ENCODE measurements around the gene ATP6AP2. TPM values are rescaled to one million over a fixed set of nuclear protein-coding genes. Genes with fewer than 3 reads are reported as not detected.

The ATP6AP2 gene
- total RNA-seq, 1 experiment from 2014 or later = 62.0 TPM

GRCh38 chrX:40542972-40543371, 37.8 kb upstream of the ATP6AP2 start:
- H3K9me2 ChIP-seq (ENCODE audit: insufficient read depth) = no peaks in the 10 kb centered on the region
- H2AFZ ChIP-seq (ENCODE audit: low read depth, low read length, poor library complexity, severe bottlenecking) = no peak overlapping the region
- no peaks in the 10 kb centered on the region for H3K27me3 ChIP-seq (ENCODE audit: insufficient read depth, low read length)
- no peak overlapping the region for H3K4me3 ChIP-seq (replicated peaks in 1 of 2; ENCODE audit: low read depth in 1 of 2, low read length in 2 of 2)
- no peak overlapping the region for H3K9ac ChIP-seq (ENCODE audit: low read length)
- RAD21 ChIA-PET (ENCODE audit: low non-redundant PET in 1 of 2, low total read pairs in 2 of 2, uncharacterized antibody in 2 of 2, unreplicated experiment in 2 of 2) = no interaction called here
- H3K36me3 ChIP-seq (ENCODE audit: control insufficient read depth in 1 of 2, insufficient read depth in 2 of 2, low read length in 2 of 2) = no peaks in the 10 kb centered on the region
- H3K9me3 ChIP-seq (ENCODE audit: control insufficient read depth in 1 of 2, insufficient read depth in 1 of 2, low read depth in 1 of 2, low read length in 2 of 2) = no peaks in the 10 kb centered on the region
- no peak overlapping the region for H3K4me2 ChIP-seq (ENCODE audit: low read length)
- no peak overlapping the region for H3K27ac ChIP-seq (ENCODE audit: low read depth, low read length)
- intact Hi-C loops (cut with micrococcal nuclease) = no loop called here
- CTCF ChIA-PET = interaction anchor here (1.5 kb wide), 1 partner anchor 788 kb away, joined by 4 read pairs; no protein-coding TSS in a partner anchor
- no TSS peak for BruUV-seq (replicated peaks)
- peaks cover 0 to 17% of the 10 kb centered on the region in 2 experiments; a peak in 2 of 4 replicates for H3K4me1 ChIP-seq (ENCODE audit: control insufficient read depth in 1 of 2, insufficient read depth in 2 of 2, low read length in 2 of 2)
- POLR2A ChIA-PET = no interaction called here
- H3K79me2 ChIP-seq (ENCODE audit: insufficient read depth, low read length) = no peaks in the 10 kb centered on the region
- no peaks in the 10 kb centered on the region for H4K20me1 ChIP-seq (ENCODE audit: insufficient read depth)
- ATAC-seq (no peak), DNase-seq (ENCODE audit: low read depth, low spot score) (no peak)
- no peak for TF ChIP-seq RAD21 (IDR thresholded peaks at IDR 0.05; ENCODE audit: low read depth)
- no peak for TF ChIP-seq MAX (IDR thresholded peaks at IDR 0.05)
- TF ChIP-seq FOSL1 (IDR thresholded peaks at IDR 0.05; ENCODE audit: low read depth) = no peak
- TF ChIP-seq CTCF (IDR thresholded peaks at IDR 0.05 in 2 of 3, conservative IDR thresholded peaks at IDR 0.05 in 1 of 3; ENCODE audit: borderline replicate concordance in 1 of 3, insufficient read depth in 1 of 3, low read depth in 2 of 3, low read length in 2 of 3) = no peak
- TF ChIP-seq JUND (IDR thresholded peaks at IDR 0.05) = no peak
- TF ChIP-seq, protein P1, sequence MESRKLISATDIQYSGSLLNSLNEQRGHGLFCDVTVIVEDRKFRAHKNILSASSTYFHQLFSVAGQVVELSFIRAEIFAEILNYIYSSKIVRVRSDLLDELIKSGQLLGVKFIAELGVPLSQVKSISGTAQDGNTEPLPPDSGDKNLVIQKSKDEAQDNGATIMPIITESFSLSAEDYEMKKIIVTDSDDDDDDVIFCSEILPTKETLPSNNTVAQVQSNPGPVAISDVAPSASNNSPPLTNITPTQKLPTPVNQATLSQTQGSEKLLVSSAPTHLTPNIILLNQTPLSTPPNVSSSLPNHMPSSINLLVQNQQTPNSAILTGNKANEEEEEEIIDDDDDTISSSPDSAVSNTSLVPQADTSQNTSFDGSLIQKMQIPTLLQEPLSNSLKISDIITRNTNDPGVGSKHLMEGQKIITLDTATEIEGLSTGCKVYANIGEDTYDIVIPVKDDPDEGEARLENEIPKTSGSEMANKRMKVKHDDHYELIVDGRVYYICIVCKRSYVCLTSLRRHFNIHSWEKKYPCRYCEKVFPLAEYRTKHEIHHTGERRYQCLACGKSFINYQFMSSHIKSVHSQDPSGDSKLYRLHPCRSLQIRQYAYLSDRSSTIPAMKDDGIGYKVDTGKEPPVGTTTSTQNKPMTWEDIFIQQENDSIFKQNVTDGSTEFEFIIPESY (IDR thresholded peaks at IDR 0.05; ENCODE audit: extremely low read depth, insufficient replicate concordance, low read length) = no peak
- TF ChIP-seq ZNF274 (IDR thresholded peaks at IDR 0.05; ENCODE audit: low read depth, low read length) = no peak
- no peak for TF ChIP-seq EZH2phosphoT487 (IDR thresholded peaks at IDR 0.05; ENCODE audit: borderline replicate concordance)
- TF ChIP-seq SIN3A (IDR thresholded peaks at IDR 0.05; ENCODE audit: low read depth) = no peak
- no peak for TF ChIP-seq ATF3 (IDR thresholded peaks at IDR 0.05)
- no peak for TF ChIP-seq POLR2AphosphoS5 (IDR thresholded peaks at IDR 0.05; ENCODE audit: low read depth, low read length)

Measured in HCT116 (cell line).